B cell (primary cell): Measurements from ENCODE around the gene TMEM116. TPM values are rescaled to one million over a fixed set of nuclear protein-coding genes. Genes with fewer than 3 reads are reported as not detected.

Experiments used
- ATAC-seq: fragments of 200-7000 bp; cut with Tn5 transposase; one replicate; pipeline ENCODE4 v1.10.0; 2021; ENCODE audit warnings: low read depth, mild to moderate bottlenecking, moderate number of reproducible peaks, moderate library complexity
- CTCF ChIA-PET: fragments of 350-600 bp; sonication (Branson Sonifier 250); formaldehyde crosslinking; loops from one replicate; lab custom pipeline; 2021; ENCODE audit warnings: antibody characterized with exemption, inconsistent platforms; lab: Charles Lee
- POLR2A ChIA-PET: fragments of 350-600 bp; sonication (Branson Sonifier 250); formaldehyde crosslinking; loops from one replicate; lab custom pipeline; 2021; ENCODE audit warnings: antibody characterized with exemption; lab: Charles Lee
- DNase-seq: peaks from one replicate; pipeline ENCODE4 v3.0.0; 2013
- H2AFZ ChIP-seq: 2 replicates; pipeline ENCODE4 v1.6.1; 2012; ENCODE audit warnings: mild to moderate bottlenecking, low read depth, low read length; ENCODE audit not compliant: insufficient read depth, poor library complexity, severe bottlenecking
- H3K27ac ChIP-seq, 2 donors: 1 replicate in 1 of 2; 2 replicates in 1 of 2; pipeline ENCODE4 v1.5.1; 2012 to 2013; ENCODE audit warnings: low read length in 2 of 2, mild to moderate bottlenecking in 2 of 2, moderate library complexity in 1 of 2
- H3K27me3 ChIP-seq, 4 experiments: fragments of 200-600 bp in 1 of 4; sonication (generic) in 1 of 4; replicated peaks in 1 of 4; 1 replicate in 2 of 4; 2 replicates in 2 of 4; pipeline versions ENCODE4 v1.6.1 to v1.7.0; 2013 to 2016; ENCODE audit warnings: low read length in 3 of 4, mild to moderate bottlenecking in 2 of 4, mixed read lengths in 1 of 4, moderate library complexity in 1 of 4; ENCODE audit not compliant: insufficient read depth in 4 of 4, control insufficient read depth in 3 of 4; ENCODE audit errors: control extremely low read depth in 1 of 4
- H3K36me3 ChIP-seq, 2 experiments: replicated peaks in 1 of 2; 1 replicate in 1 of 2; 2 replicates in 1 of 2; pipeline versions ENCODE4 v1.6.1 to v1.7.1; 2013; ENCODE audit warnings: low read length in 1 of 2; ENCODE audit not compliant: insufficient read depth in 2 of 2, control insufficient read depth in 1 of 2; ENCODE audit errors: control extremely low read depth in 1 of 2, extremely low read depth in 1 of 2
- H3K4me1 ChIP-seq, 2 donors: fragments of 200-600 bp in 1 of 2; sonication (generic) in 1 of 2; 1 replicate in 1 of 2; 2 replicates in 1 of 2; pipeline versions ENCODE4 v1.5.1 to v1.6.1; 2013 to 2017; ENCODE audit warnings: low read length in 2 of 2; ENCODE audit not compliant: control insufficient read depth in 2 of 2, insufficient read depth in 2 of 2
- H3K4me2 ChIP-seq: replicated peaks from 2 replicates; pipeline ENCODE3; 2012; ENCODE audit warnings: mild to moderate bottlenecking, low read depth, low read length; ENCODE audit not compliant: poor library complexity, severe bottlenecking
- H3K4me3 ChIP-seq, 5 experiments: fragments of 200-600 bp in 1 of 5; sonication (generic) in 1 of 5; 1 replicate in 3 of 5; 2 replicates in 2 of 5; pipeline versions ENCODE4 v1.5.1 to v1.7.0; 2011 to 2016; ENCODE audit warnings: low read length in 4 of 5, mild to moderate bottlenecking in 4 of 5, low read depth in 2 of 5, control low read depth in 1 of 5, moderate library complexity in 1 of 5; ENCODE audit not compliant: insufficient read depth in 1 of 5; ENCODE audit errors: control extremely low read depth in 1 of 5, extremely low read depth in 1 of 5
- H3K79me2 ChIP-seq: fragments of 200-600 bp; sonication (generic); one replicate; pipeline ENCODE4 v1.6.0; 2016; ENCODE audit warnings: low read length; ENCODE audit not compliant: control insufficient read depth, insufficient read depth
- H3K9ac ChIP-seq: fragments of 200-600 bp; sonication (generic); 2 replicates; pipeline ENCODE4 v1.6.1; 2017; ENCODE audit warnings: mild to moderate bottlenecking, low read length, moderate library complexity
- H3K9me3 ChIP-seq, 3 donors: one replicate each; pipeline versions ENCODE4 v1.6.1 to v1.7.1; 2013; ENCODE audit warnings: low read length in 2 of 3; ENCODE audit not compliant: control insufficient read depth in 2 of 3, insufficient read depth in 1 of 3; ENCODE audit errors: control extremely low read depth in 1 of 3
- H4K20me1 ChIP-seq: 2 replicates; pipeline ENCODE4 v1.6.0; 2012; ENCODE audit warnings: mild to moderate bottlenecking, low read length; ENCODE audit not compliant: insufficient read depth, control insufficient read depth, poor library complexity, severe bottlenecking
- H3K27ac Mint-ChIP-seq: one replicate; pipeline ENCODE4 v1.8.0; 2021; ENCODE audit warnings: mixed read lengths
- H3K27me3 Mint-ChIP-seq: one replicate; pipeline ENCODE4 v1.8.0; 2021; ENCODE audit warnings: mixed read lengths
- H3K4me1 Mint-ChIP-seq: one replicate; pipeline ENCODE4 v1.8.0; 2021; ENCODE audit warnings: mixed read lengths
- H3K4me3 Mint-ChIP-seq: one replicate; pipeline ENCODE4 v1.8.0; 2021; ENCODE audit warnings: mixed read lengths
- H3K9me3 Mint-ChIP-seq: one replicate; pipeline ENCODE4 v1.8.0; 2022; ENCODE audit warnings: mixed read lengths; ENCODE audit not compliant: insufficient read depth
- EZH2 ChIP-seq: IDR thresholded peaks from 2 replicates; pipeline ENCODE4 v1.6.1; 2012; ENCODE audit warnings: borderline replicate concordance, low read depth, mild to moderate bottlenecking, moderate library complexity, low read length; ENCODE audit not compliant: insufficient read depth, poor library complexity, severe bottlenecking
- WGBS: methylation state at CpG from one replicate; pipeline ENCODE4 v1.1.5; 2013; ENCODE audit warnings: missing lambda C conversion rate; ENCODE audit not compliant: insufficient coverage; 5-methylcytosine and 5-hydroxymethylcytosine counted together
- intact Hi-C: fragments of 100-400 bp; cut with micrococcal nuclease; formaldehyde crosslinking; loops from one replicate; pipeline ENCODE4 v1.10.0; 2022
- polyA plus RNA-seq: library from polyadenylated mRNA; depleted of rRNA; stranded (reverse); fragments of >200 nt; gene quantifications from 2 replicates; pipeline ENCODE4 v1.2.3, GENCODE V29; 2012
- total RNA-seq, 2 donors: library from RNA; stranded (reverse); fragments of 120-200 nt in 1 of 2; gene quantifications; 1 replicate in 1 of 2; 2 replicates in 1 of 2; pipeline versions ENCODE4 v1.2.3 to v1.2.4, GENCODE V29; 2013 to 2022
- TF ChIP-seq, protein P1 (sequence below): fragments of 200-600 bp; IDR thresholded peaks from one replicate; pipeline ENCODE4 v1.8.0; 2022; ENCODE audit warnings: antibody characterized with exemption, mild to moderate bottlenecking

The TMEM116 gene
- total and polyA plus RNA-seq, 2 donors (not counting 1 experiment from before 2014, with no cell fraction given) = 7.9 to 11.7 TPM

DNA sequence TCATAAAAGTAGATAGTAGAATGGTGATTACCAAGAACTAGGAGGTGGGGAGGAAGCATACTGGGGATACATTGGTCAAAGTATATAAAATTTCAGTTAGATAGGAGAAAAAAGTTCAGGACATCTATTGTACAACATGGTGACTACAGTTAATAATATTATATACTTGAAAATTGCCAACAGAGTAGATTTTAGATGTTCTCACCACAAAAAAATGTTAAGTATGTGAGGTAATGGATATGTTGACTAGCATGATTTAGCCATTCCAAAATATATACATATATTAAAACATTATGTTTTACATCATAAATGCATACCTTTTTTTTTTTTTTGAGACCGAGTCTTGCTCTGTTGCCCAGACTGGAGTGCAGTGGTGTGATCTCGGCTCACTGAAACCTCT lies 31.0 kb downstream of the TMEM116 start:
- H3K4me3 ChIP-seq = no peak overlapping the region
- intact Hi-C loops = no loop called here
- DNase-seq = no peak
- H3K79me2 ChIP-seq = peaks cover 4% of the 10 kb centered on the region
- no peaks in the 10 kb centered on the region for H3K36me3 ChIP-seq
- no peaks in the 10 kb centered on the region for H4K20me1 ChIP-seq
- Mint-ChIP-seq H3K4me3 (no peak overlapping the region), H3K9me3 (no peaks in the 10 kb centered on the region), H3K27me3 (no peaks in the 10 kb centered on the region), H3K4me1 (no peaks in the 10 kb centered on the region), H3K27ac (no peak overlapping the region)
- ATAC-seq = no peak
- TF ChIP-seq, protein P1, sequence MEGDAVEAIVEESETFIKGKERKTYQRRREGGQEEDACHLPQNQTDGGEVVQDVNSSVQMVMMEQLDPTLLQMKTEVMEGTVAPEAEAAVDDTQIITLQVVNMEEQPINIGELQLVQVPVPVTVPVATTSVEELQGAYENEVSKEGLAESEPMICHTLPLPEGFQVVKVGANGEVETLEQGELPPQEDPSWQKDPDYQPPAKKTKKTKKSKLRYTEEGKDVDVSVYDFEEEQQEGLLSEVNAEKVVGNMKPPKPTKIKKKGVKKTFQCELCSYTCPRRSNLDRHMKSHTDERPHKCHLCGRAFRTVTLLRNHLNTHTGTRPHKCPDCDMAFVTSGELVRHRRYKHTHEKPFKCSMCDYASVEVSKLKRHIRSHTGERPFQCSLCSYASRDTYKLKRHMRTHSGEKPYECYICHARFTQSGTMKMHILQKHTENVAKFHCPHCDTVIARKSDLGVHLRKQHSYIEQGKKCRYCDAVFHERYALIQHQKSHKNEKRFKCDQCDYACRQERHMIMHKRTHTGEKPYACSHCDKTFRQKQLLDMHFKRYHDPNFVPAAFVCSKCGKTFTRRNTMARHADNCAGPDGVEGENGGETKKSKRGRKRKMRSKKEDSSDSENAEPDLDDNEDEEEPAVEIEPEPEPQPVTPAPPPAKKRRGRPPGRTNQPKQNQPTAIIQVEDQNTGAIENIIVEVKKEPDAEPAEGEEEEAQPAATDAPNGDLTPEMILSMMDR = no peak
- TF ChIP-seq EZH2 = no peak
- 100% methylated on average over 1 of the region's 2 CpGs for WGBS
- no peak overlapping the region for H3K9ac ChIP-seq
- H3K4me1 ChIP-seq = no peaks in the 10 kb centered on the region
- no peaks in the 10 kb centered on the region for H3K27me3 ChIP-seq
- POLR2A ChIA-PET = interaction anchor here (0.7 kb wide), 1 partner anchor 9 kb away, joined by 4 read pairs; no protein-coding TSS in a partner anchor
- H3K9me3 ChIP-seq = no peaks in the 10 kb centered on the region
- CTCF ChIA-PET = no interaction called here
- H2AFZ ChIP-seq = no peak overlapping the region
- no peak overlapping the region for H3K4me2 ChIP-seq
- no peak overlapping the region for H3K27ac ChIP-seq

DNA sequence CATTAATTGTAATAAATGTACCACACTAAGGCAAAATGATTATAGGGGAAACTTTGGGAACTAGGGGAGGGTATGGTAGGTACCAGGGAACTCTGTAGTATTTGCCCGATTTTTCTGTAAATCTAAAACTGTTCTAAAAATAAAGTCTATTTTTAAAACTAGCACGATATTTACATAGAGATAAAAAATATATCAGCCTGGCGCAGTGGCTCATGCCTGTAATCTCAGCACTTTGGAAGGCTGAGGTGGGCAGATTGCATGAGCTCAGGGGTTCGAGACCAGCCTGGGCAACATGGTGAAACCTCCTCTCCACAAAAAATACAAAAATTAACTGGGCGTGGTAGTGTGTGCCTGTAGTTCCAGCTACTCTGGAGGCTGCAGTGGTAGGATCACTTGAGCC lies 32.4 kb downstream of the TMEM116 start:
- ATAC-seq (no peak), DNase-seq (no peak)
- Mint-ChIP-seq H3K4me1 (no peaks in the 10 kb centered on the region), H3K4me3 (no peak overlapping the region), H3K27ac (no peak overlapping the region), H3K27me3 (no peaks in the 10 kb centered on the region), H3K9me3 (no peaks in the 10 kb centered on the region)
- no peaks in the 10 kb centered on the region for H3K27me3 ChIP-seq
- TF ChIP-seq, protein P1 = no peak
- TF ChIP-seq EZH2 = no peak
- no peak overlapping the region for H3K4me2 ChIP-seq
- H3K27ac ChIP-seq = no peak overlapping the region
- WGBS = no CpG with 5 or more reads among the region's 5 CpGs
- POLR2A ChIA-PET = no interaction called here
- H3K4me1 ChIP-seq = no peaks in the 10 kb centered on the region
- intact Hi-C loops = no loop called here
- H2AFZ ChIP-seq = no peak overlapping the region
- no peak overlapping the region for H3K4me3 ChIP-seq
- peaks cover 4% of the 10 kb centered on the region for H3K79me2 ChIP-seq
- no peaks in the 10 kb centered on the region for H3K9me3 ChIP-seq
- no peak overlapping the region for H3K9ac ChIP-seq
- CTCF ChIA-PET = no interaction called here
- H4K20me1 ChIP-seq = no peaks in the 10 kb centered on the region
- no peaks in the 10 kb centered on the region for H3K36me3 ChIP-seq
